Stimulated activated CD4-positive, alpha-beta T cell treated with anti-CD3 and anti-CD28 coated beads, Interleukin-2, amount 100 ng/mL, for 4 hours (primary cell): Measurements from ENCODE around the gene TTLL8.
"Not testable (repeated sequence)": the region's sequence is repeated elsewhere in the genome, so short reads cannot be mapped to it uniquely, and the experiment has no call there.

ENCODE experiments used
- DNase-seq: peaks from one replicate; pipeline ENCODE4 v3.0.0-alpha.2; 2020; ENCODE audit warnings: low read depth

The TTLL8 gene

DNA sequence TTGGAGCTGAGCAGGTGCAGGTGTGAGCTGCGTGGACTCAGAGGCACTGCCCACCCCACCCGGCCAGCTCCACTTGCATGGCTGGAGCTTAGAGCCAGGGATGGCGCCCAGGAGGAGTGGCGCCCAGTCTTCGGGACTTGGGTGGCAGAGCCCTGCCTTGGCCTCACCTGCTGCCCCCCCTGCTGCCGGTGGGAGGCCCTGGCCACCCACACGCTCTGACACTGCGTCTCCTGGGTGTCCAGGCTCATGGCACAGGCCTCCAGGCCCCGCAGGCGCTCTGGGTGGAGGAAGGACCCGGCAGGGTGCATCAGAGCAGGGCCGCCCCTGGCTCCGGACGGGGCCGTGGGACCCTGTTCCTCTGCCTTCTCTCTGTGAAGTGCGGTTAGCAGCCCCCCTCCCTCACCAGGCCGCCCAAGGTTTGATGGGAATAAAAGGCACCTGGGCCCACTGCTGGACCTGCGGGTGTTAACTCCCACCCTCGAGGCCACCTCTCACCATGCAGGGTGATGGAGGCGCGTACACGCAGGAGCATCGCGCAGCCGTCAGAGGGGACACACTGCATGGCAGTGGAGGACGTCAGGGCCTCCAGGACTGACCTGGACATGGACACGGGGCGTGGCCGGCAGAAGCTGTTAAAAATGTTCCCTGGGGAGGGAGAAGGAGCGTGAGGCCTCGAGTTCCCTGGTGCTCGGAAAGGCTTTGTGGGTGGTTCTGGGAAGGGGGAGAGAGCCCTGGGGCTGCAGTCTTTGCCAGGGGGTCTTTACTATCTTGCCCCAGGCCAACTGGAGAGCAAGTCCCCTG is 57.3 kb downstream of the TTLL8 start:
- no peak for DNase-seq

DNA sequence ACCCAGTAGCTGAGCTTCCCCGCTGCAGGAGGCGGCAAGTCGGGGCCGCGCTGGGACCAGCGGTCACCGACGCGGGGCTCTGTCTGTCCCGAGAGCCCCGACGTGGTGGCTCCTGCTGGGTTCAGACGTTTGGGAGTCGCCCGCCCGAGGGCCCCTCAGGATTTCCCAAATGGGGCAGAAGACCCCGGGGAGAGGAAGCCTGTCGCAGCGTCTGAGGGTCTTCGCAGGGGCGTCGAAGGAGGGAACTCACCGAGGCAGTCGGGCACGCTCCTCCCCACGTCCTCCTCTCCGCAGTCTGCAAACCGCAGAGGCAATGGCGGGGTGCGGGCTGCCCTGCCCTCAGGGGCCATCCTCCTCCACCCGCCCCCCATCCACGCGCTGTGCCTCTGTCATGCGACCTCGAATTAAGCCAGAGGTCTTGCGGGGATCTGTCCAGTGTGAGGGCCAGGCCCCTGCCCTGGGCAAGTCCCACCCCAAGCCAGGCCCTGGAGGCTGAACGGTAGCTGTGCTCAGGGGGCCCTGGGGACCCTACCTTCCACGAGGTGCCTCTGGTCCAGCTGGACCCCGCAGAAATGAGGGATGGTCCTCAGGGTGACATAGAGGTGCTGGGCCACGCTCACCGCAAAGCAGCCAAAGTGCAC is 58.0 kb downstream of the TTLL8 start:
- no peak for DNase-seq

DNA sequence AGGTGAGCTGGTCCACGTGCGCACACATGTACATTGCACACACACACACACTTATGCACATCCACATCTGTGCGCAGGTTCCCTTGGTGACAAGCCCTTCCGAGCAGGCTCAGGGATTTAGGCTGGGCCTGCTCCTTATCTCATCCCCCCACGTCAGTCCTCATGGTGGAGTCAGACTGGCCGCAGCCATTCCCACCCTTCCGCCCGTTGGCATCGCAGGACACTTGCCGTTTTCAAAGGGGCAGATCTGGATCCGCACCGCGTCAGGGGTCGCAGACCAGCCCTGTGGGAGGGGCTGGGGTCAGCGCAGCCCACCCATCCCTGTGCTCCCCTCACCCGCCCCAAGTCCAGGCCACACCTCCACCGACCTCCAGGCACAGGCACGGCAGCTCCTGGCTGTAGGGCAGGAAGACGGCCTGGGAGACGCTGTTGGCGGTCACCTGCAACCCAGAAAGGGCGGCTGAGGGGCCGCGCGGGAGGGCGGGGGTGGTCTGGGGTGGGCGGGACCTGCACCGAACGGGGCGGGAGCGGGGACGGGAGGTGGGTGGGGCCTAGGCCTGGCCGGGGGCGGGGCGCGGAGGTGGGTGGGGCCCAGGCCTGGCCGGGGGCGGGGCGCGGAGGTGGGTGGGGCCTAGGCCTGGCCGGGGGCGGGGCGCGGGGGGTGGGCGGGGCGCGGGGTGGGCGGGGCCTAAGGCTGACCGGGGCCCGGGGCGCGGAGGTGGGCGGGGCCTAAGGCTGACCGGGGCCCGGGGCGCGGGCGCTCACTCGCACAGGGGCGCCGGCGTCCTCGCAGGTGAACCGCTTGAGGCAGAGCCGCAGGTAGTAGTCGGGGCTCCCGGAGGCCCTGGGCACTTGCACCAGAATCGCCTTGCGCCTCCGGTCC is 58.8 kb downstream of the TTLL8 start:
- DNase-seq = no peak

DNA sequence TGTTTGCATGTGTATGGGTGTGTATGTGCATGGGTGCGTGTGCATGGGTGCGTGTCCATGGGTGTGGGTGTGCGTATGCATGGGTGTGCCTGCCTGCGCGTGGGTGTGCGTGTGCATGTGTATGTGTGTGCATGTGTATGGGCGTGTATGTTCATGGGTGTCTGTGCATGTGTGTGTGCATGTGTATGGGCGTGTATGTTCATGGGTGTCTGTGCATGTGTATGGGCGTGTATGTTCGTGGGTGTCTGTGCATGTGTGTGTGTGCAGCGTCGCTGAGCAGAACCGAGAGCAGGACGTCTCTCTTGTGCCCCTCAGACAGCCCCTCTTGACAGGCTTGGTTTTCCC is 59.4 kb downstream of the TTLL8 start:
- no peak for DNase-seq

DNA sequence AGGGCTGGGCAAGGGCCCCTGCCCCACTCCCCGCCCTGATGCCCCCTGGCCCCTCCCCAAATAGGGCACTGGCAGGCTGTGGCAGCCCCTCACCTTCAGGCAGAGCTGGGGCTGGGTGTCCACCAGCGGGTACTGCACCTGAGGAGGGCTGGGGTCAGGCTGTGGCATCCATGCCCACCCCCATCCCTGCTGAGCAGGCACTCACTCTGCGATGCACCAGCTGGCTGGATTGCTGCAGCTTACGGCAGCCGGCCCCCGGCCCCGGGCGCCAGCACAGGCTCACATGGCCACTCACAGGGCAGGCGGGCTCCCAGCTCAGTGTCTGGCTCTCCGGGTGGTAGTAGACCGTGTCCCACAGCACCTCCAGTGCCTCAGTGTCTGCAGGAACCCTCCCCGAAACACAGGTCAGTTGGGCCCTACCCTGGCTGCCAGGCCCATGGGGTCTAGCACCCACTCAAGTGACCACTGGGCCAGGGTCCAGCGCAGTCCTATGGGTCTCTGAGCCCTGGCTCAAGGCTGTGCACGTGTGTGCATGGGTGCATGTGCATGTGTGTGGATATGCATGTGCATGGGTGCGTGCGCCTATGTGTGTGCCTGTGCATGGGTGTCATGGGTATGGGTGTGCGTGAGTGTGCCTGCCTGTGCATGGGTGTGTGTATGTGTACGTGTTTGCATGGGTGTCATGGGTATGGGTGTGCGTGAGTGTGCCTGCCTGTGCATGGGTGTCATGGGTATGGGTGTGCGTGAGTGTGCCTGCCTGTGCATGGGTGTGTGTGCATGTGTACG is 60.0 kb downstream of the TTLL8 start:
- no peak for DNase-seq

DNA sequence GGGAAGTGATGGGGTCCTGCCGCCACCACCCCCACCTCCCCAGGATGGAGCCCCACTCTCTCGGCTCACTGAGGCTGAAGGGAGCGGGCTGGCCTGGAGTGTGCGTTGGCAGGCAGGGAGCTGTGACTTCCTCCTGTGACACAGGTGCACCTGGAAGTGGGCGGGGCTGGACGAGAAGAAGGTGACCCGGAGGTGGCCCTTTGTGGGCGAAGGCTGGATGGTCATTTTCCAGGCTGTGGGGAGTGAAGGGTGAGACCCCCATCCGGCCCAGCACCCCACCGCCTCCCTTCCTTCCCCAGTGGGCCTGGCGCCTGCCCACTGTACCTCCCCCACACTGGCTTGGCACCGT is 60.9 kb downstream of the TTLL8 start:
- DNase-seq = no peak

DNA sequence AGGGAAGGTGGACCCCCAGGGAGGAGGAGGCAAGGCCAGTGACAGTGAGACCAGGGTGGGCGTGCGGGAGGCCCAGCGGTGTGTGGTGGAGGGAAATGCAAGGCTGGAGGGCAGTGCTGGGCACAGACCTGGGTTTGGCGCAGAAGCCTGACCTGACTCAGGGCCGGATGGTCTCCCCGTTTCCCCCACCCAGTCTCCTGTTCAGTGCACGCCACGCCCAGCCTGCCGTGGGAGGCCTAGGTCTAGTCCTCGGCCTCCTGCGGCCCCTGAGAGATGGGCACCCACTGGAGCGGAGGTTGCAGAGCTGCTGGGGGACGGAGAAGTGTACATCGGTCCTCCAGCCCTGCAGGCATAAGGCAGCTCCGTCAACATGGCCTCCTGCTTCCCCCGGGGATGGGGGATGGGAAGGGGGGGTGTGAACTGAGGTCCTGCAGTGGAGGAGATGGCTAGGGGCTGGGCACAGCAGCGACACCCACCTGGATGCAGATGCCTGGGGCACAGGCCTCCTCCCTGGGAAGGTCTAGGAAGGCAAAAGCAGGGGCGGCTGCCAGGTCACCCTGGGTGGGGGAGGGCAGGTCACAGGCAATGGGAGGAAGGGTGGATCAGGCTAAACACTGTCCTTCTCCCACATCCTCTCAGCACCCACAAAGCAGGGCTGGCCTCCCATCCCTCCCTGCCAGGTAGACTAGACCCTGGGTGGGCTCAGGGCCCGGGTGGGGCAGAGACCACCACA is 61.4 kb downstream of the TTLL8 start:
- DNase-seq = no peak

DNA sequence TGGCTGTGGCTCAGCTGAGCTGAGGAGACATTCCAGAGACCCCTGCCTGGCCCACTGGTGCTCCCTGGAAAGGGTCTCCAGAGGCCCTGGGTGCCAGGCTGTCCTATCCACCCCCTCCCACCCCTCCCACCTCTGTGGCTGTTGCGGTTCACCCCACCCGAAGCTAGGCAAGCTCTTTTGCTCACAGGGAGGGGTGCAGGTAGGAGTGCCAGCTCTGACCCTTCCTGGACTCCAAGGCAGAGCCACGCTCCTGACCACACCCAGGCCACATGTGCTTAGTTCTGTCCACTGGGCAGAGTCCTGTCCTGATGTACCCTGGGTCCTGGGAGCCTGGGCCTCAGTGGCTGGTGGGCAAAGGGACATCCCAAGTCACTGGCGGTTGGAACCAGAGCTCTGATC is 62.0 kb downstream of the TTLL8 start:
- no peak for DNase-seq

DNA sequence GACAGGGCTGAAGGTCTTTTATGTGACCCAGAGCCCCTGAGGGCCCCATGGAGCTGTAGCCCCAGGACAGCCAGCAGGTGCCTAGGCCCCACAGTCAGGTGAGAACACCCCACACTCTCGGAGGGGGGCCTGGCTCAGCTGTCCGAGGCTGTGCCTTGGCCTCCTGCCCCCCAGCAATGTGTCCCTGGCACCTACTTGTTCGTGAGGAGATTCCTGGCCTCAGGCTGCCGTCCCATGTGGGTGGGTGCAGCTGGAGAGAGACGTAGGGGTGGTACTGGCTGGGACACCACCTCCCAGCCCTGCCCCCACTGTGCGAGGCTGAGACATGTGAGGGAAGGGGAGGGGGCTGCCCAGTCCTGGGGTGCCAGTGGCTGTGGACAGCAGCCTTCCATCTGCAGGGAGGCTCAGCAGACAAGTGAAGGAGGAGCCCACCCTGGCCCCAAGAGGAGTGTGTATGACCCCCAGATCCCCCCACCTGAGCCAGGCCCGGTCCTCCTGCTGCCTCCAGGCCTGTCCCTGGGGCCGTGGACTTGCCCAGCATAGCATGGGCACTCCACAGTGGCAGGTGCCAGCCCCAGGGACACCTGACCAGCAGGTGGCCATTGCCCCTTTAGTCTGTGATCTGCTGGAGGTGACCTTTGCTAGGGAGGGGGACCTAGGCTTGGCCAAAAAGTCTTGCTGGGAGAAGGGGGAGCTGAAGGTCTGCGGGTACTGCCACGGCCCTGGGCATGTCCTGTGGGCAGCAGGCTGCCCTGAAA is 62.6 kb downstream of the TTLL8 start:
- DNase-seq = no peak

DNA sequence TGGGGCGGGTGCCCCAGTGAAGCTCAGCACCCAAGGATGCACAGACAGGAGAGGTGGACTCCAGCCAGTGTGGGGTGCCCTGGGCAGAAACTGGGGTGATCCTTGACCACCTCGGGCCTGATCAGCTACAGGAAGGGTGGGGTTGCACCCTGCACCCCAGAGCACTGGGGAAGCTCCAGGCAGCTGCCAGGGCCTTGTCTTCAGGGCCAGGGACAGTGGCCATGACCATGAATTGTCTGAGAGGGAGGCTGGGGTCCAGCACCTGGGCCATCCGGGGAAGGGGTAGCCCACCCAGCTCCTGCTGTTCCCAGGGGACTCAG is 63.1 kb downstream of the TTLL8 start:
- DNase-seq = no peak

DNA sequence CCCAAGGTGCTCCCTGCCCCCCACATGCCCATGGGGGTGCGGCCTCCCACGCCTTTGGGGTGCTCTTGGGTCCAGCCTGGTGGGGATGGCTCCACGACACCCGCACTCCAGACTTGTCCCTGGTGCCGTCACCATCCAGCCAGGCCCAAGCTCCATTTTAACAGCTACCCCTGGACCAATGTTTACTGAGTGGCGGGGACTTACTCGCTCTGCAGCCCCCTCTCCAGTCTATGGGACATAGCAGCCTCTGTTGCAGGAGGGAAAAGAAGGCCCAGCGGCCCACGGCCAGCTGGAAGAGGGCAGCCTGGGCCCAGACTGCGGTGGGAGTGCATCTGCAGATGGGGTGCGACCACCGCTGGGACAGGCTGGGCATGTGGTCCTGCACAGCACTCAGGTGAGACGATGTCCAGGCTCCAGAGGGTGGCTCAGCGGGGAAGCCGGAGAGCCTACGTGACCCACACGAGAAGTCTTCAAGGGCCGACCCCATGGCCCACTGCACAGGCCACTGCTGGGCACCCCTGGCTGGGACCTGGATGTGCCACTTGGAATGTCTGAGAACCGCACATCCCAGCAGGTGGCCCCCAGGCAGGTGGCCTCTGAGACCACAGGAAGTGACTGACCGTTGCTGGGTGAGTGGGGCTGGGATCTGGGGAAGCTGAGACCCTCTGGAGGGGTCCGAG is 63.6 kb downstream of the TTLL8 start:
- DNase-seq = no peak

DNA sequence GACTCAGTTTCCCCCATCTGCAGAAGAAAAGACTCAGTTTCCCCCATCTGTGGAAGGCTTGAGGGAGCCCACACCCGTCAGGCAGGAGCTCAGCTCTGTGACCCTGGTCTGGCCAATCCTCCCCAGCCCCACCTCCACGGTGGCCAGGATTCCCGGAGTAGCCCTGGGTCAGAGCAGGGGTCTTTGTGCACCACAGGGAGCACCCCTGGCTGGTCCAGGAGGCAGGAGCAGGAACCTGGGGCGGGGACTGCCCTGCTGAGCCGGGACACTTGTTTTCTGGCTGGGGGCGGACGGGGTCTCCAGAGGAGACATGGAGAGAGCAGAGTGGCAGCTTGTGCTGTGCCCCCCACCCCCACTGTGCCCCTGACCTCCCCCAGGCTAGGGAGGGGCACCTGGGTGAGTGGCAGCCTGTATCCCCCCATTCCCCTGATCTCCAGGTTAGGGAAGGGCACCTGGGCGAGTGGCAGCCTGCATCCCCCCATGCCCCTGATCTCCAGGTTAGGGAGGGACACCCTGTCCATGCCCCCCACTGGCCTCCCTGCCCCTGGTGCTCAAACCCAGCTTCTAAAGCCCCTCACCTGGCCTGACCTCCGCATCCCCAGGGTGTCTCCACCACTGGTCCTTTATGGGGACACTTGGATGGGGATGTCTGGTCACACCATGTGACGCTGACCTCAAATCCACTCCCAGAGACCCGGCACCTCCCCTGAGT is 64.3 kb downstream of the TTLL8 start:
- no peak for DNase-seq

DNA sequence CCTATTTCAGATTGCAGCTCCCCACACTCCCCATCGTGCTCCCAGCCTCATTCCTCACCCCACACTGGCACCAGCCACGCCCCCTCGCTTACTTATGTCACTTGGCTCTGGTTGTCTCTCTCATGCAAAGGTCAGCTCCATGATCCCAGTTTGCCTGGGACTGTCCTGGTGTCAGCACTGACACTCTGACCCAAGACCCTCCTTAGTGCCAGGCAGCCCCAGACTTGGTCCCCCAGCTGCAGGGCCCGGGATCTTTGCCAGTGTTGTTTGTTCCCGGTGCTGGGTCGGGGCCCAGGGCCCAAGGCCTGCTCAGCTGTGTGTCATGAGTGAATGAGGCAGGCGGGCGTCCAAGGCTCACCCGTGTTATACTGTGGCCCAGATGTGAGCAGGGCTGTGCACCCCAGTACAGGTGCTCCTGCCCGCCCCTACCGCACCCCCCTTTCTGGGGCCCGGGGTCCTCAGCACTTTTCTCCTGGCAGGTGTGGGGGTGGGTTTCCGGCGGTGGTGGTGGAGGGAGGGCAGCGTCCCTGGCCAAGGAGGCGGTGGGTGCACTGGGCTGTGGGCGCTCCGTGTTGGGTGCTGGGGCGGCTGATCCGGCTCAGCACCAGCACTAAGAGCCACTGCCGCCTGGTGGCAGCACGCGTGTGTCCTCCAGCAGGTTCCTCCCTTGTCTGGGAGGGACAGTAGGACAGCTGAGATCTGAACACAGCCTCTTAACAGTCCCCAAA is 65.0 kb downstream of the TTLL8 start:
- peak; percentile 66 for DNase-seq

DNA sequence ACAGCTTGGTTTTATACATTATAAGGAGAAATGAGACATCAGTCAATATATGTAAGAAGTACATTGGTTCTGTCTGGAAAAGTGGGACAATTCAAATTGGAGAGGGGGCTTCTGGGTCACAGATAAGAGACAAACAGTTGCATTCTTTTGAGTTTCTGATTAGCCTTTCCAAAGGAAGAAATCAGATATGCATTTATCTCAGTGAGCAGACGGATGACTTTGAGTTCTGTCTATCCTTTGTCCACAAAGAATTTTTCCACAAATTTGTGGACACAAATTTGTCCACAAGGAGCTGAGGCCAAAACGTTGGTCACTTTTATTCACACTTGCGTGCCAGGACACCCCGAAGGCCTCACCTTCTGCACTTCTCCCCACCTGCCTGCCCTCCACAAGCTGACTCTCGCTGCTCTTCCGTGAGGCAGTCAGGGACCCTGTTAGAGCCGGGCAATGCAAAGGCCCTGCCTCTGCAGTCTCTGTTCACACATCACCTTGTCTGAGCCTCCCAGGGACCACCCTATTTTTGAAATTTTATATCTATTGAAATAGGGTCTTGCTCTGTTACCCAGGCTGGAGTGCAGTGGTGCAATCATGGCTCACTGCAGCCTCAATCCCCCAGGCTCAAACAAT is 66.1 kb downstream of the TTLL8 start:
- no peak for DNase-seq

DNA sequence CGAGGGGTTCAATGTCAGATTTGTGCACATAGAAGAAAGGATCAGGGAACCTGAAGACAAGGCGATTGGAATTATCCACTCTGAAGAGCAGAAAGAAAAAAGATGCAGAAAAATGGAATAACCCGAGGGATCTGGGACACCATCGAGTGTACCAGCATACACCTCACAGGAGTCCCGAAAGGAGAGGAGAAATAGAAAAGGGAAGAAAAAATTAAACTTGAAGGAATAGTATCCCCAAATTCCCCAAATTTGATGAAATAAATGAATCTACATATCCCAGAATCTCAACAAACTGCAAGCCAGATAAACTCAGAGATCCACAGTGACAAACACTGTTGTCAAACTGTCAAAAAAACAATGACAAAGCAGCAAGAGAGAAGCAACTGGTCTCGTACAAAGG is 66.9 kb downstream of the TTLL8 start:
- DNase-seq = no peak

DNA sequence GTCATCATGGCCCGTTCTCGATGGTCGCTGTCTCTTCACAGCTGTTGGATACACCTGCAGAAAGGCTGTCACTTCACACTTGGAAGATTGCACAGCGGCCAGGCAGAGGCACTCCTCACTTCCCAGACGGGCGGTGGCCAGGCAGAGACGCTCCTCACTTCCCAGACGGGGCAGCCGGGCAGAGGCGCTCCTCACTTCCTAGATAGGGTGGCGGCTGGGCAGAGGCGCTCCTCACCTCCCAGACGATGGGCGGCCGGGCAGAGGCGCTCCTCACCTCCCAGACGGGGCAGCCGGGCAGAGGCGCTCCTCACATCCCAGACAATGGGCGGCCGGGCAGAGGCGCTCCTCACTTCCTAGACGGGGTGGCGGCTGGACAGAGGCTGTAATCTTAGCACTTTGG is 68.3 kb downstream of the TTLL8 start:
- not testable (repeated sequence) for DNase-seq

DNA sequence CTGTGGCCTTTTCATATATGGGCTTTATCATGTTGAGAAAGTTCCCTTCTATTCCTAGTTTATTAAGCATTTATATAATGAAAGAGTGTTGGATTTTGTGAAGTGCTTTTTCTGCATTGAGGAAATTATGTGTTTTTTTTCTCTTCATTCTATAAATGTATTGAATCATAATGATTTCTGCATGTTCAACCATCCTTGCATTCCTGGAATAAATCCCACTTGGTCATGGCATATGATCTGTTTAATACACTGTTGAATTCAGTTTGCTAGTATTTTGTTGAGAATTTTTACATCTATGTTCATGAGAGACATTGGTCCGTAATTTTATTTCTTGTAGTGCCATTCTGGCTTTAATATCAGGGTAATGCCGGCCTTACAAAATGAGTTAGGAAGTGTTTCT is 71.8 kb downstream of the TTLL8 start:
- DNase-seq = no peak
